GM19452 (cell line): ENCODE measurements around the gene TMPRSS6.

ENCODE experiments used
- ATAC-seq: cut with Tn5 transposase; IDR thresholded peaks from one replicate; pipeline ENCODE4 v1.9.1; 2021; ENCODE audit not compliant: unreplicated experiment

The TMPRSS6 gene

DNA sequence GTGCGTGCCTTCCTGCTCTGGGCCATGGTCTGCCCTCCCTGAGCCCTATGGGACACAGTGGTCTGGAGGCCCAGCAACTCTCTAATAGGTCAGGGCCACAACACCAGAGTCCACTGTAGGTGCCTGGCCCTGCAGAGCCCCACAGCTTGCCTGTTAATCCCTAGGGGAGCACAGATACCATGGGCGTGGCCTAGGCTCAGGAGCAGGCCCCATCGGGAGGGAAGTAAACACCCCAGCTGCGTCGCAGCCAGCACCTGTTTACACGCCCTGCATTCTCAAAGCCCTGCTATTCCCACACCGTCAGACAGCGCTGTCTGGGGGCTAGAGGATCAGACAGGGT is 55.5 kb downstream of the TMPRSS6 start:
- ATAC-seq: no peak

DNA sequence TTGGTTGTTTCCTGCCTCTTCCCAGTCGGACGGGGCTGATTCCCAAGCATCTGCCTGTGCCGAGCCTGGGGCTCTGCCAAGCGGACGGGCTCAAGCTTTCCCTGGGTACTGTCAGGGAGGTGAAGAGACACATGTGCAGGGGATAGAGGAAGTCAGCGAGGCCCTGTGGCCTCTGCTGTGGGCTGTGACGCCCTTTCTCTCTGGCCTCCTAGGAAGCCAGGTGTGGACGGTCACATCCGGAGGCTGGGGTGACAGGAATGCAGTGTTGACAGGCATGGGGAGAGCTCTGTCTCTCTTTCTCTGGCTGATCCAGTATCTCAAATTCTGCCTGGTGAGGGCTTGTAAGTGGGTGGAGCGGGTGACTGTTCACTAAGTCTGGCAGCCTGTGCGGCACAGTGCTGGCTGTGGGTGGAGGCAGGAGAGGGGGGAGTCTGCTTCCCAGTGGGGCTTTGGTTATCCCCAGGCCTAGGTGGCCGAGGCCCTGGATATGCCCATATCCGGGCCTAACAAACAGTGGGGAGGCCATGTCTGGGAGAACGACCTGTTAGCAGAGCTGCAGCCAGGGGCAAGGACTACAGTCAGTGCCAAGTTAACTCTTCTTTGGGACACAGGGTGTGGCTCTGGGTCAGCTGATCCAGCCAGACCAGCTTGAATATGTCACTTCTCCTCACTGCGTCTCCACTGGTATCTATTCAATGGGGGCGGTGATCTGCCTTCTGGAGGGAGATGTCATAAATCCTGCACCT is 56.0 kb downstream of the TMPRSS6 start:
- ATAC-seq: no peak

DNA sequence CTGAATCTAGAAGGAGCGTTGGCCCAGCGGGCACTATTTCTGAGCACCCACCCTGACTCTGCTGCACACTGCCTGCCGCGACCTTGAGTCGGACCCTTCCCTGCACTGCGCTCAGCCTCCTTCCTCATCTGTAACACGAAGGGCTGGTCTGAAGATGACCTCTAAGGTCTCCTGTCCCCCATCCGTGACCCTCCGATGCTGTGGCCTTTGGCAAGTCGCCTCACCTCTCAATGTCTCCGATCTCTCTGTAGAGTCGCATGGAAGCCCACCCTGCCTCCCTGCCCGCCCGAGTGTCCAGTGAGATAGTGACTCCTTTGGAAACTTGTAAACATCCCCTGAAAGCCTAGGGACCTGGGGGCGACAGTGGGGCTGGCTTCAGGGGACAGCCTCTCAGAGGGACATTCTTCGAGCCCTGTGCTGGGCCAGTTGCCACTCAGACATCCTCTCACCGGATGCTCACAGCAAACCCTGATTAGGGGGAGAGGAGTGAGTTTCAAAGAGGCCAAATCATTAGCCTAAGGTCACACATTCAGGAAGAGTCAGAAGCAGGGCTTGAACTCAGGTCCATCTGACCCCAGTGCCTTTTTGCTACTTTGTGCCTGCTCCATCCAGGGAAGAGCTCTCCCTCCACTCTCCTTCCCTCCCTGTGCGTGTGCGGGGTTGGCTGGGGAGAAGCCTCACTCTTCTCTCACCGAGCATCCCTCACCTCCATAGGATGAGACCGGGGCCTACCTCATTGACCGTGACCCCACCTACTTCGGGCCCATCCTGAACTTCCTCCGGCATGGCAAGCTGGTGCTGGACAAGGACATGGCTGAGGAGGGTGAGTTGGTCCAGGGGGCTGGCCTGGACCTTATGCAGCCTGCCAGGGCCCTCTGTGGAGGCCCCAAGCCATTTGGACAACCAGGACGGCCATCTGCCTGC is 56.9 kb downstream of the TMPRSS6 start:
- ATAC-seq: no peak

DNA sequence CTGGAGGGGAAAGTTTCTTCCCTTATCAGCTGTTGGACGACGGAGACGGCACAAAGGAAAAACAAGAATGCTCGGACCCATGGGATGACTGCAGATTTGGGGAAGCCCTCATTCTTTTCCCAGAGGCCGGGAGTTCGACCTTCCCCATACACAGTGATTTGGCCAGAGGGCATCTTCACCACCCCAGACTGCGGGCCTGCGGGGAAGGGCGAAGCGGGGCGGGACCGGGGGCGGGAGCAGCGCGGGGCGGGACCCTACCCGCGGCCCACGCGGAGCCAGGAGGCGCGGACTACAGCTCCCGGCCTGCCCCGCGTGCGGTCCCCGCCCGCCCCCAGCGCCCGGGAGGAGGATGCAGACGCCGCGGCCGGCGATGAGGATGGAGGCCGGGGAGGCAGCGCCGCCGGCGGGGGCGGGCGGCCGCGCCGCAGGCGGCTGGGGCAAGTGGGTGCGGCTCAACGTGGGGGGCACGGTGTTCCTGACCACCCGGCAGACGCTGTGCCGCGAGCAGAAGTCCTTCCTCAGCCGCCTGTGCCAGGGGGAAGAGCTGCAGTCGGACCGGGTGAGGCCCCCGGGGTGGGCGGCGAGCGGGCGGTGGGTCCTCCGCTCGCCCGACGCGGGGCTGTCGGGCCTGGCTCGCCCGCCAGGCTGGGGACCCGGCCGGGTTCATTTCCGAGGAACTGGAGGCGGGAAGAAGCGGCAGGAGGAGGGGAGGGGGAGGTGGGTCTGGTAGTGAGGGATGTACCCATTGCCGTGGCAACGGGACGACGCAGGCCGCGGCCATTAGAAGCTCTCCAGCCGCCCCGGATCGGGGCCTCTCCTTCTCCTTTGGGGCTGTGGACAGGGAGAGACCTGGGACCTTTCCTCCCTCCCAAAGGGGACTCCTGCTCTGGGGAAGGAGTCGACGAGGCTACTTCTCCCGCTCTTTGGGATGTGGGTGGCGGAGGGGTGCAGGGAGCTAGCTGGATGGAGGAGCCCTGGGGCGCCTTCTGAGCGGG is 57.8 kb downstream of the TMPRSS6 start, which contains the start of gene KCTD17:
Gene KCTD17, plus strand, starts transcription at position 352 of the 995 bp plus-strand sequence. Its CDS starts 19 bp downstream, at position 371.
- ATAC-seq: peak; percentile 69

DNA sequence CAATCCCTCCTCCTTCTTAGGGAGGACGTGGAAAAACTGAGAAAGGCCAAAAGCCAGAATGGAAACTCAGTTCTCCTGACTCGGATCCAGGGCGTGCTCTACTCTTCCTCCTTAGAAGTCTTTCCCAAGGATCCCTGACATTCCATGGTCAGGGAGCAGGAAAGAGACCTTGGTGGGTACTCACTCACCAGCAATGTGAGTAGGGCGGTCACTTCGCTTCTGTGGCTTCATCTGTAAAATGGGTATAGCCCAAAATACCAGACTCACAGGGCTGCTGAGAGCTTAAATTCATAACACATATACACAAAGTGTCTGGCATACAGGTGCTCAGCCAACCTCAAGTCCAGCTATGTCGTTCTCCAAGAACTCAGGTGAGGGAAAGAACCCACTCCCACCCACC is 58.6 kb downstream of the TMPRSS6 start:
- no peak for ATAC-seq

DNA sequence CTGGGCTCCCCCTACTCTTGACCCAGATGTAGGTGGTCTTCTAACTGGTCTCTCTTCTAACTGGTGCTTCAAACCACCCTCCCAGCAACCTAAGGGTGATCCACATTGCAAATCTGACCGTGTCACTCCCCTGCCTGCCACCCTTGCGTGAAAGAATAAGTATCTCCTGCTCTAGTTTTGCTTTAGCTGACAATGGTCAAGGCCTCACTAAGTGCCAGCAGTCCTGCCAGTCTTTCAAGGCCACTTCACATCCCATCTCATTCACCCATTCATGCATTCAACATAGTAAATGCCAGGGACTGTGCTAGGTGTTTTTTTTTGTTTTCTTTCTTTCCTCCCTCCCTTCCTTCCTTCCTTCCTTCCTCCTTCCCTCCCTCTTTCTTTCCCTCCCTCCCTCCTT is 60.3 kb downstream of the TMPRSS6 start:
- ATAC-seq: no peak

DNA sequence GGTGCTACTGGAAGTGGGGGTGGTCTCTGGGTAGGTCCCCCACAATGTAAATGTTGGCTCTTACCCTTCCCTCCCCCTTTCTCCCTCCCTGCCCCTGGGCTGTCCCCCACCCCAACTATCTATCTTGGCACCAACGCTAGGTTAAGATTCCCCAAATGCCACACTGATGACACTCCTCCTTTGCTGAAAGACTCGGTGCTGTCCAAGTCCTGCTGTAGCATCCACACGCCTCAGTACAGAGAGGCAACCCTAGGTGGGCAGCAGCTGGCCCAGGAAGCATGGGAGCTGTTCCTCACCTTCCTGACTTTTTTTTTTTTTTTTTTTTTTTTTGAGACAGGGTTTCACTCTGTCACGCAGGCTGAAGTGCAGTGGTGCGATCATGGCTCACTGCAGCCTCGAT is 61.4 kb downstream of the TMPRSS6 start:
- no peak for ATAC-seq

DNA sequence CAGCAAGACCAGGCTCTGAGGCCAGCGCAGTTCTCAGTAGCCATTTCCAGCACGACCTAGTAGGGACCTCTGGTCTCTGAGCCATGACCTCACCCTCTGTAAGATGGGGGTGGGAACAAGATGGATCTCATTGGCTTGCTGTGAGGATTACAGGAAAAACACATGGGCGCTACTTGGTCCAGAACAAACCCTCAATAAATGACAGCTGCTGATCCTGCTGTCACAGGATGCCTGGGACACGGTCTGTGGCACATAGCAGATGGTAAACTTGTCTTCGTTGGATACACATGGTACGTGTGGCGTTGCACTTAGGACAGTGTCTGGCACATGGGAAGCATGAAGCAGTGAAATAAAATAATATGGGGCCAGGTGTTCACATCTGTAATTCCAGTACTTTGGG is 62.5 kb downstream of the TMPRSS6 start:
- ATAC-seq: no peak

DNA sequence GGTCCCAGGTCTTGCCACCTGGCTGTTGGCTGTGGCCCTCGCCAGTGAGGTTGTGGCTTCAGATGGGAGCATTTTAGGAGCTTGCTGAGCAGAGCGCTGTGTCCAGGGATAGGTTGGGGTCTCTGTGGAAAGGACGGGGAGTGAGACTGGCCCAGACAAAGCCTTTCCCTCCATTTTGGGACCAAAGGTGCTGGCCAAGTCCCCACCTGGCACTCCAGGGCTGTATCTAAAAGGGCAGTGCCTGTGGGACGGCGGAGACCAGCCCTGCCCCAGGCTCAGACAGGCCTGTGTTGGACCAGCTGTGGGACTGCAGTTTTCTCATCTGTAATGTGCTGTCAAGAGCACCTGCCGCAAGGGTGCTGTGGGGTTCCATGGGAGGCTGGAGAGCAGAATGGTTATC is 62.9 kb downstream of the TMPRSS6 start:
- ATAC-seq: no peak

DNA sequence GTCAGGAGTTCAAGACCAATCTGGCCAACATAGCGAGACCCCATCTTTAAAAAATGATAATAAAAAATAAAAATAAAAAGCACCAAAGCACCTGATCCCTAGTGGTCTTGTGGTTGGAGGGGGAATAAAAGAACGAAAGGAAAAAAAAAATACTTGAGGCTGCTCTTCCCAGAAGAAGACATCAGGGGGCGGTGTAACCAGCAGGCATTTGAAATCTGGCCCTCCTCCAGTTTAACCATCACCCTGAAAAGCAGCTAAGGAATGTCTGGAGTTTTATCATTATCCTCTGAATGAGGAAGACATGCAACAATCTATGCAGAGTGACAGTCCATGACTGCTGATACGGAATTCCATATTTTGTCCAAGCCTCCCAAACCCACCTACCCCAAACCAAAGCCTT is 63.6 kb downstream of the TMPRSS6 start:
- ATAC-seq: no peak

DNA sequence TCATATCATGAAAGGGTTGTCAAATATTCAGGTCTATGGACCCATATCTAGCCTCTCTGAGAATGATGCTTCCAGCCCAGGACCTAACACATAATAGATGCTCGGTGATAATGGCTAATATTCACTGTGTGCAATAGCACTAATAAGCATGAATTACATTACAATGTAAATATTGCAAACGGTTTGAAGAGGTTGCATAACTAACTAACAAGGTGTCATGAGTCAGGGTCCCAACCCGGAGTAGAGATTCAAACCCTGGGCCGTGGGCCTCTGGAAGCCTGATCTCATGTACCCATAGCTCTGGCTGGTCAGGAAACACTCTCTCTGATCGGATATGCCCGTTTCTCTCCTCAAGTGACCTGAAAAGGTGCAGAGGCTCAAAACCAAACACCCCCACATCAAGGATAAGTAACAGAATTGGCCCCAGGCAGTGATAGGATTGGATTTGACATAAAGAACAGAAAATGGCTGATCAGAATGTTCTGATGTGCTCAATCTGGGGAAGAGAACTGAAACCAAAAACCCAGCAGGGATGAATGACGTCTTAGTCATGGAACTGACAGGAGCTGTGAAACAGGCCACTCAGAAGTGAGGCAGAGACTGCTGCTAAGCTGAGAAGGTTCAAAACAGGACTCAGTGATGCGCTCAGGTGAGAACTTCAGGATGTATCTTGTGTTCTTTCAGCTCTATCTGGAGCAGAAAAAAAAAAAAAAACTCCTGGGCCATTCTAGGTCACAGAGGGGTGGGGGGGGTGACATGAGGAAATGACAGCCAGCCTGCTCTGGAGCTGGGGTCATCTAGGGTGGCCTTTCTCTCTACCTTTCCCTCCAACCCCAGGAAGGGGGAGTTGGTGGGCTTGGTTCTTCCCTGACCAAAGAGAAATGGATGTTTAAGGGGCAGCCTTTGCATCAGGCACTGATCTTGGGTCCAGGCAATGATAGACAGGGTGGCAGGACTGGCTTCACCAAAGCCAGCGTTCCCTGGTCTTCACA is 64.6 kb downstream of the TMPRSS6 start:
- ATAC-seq: no peak

DNA sequence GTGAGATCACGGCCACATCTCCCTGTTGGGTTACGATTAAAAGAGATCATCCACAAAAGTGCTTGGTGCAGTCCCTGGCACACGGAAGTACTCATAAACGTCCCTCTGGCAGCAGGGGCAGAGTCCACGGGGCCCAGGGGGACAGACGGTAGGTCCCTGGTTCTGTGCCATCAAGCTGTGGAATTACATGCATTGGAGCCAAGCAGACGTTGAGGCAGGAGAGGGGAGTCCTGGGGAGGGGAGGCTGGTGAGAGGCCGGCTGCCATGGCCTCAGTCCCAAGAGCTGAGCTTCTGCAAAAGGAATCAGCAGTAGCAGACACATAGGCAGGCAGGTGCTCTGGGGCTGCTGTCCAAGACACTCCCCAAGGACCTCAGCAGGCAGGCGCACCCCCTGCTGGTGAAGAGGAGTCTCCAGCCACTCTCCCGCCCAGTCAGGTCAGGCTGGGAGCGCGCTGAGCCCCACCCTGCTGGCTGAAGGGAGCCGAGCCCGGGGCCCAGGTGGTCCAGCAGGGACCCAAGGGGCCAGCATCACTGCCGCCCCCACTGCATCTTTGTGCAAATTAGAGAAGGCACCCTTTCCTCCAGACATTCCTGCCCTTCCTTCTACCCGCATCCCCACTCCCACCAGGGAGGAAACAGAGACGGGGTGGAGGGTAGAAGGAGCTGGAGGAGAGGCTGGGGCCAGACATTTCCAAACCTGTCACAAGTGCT is 65.5 kb downstream of the TMPRSS6 start:
- ATAC-seq: no peak

DNA sequence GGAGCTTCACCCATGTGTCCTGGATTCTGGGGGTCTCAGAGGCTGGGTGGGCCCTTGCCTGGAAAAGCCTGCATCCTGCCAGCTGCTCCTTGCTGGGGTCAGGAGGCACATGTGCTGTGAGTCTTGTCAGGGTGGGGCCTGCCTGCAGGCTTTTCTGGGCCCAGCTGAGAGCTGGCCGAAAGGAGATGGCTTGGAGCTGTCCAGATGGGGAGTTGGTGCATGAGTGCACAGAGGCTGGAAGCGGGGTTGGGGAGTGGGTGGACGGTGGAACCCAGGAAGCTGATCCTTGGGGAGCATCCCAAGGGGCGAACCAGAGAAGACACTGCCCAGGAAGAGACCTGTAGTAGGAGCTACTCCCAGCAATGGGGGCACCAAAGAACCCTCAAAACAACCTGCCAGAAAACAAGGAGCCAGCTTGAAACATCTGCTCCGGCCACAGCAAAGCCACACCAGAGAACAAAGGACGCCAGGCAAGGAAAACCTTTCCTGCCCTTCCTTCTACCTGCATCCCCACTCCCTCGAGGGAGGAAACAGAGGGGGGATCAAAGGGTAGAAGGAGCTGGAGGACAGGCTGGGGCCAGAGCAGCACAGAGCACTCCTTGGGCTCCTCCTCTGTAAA is 66.2 kb downstream of the TMPRSS6 start:
- no peak for ATAC-seq

DNA sequence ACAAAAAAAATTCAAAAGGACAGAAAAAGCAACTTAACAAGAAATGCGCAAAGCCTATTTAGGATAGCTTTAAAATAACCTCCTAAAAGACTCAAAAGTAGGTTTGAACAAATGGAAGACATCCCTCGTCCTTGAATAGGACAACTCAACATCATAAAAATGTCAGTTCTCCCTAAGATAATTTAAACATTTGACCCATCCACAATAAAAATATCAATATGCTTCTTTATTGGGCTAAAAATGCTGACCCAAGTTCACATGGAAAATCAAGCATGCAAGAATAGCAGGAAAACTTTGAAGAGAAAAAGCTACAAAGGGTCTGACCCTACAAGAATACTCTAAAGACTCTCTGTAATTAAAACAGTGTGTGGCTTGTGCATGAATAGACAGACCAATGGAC is 70.0 kb downstream of the TMPRSS6 start:
- ATAC-seq: no peak

DNA sequence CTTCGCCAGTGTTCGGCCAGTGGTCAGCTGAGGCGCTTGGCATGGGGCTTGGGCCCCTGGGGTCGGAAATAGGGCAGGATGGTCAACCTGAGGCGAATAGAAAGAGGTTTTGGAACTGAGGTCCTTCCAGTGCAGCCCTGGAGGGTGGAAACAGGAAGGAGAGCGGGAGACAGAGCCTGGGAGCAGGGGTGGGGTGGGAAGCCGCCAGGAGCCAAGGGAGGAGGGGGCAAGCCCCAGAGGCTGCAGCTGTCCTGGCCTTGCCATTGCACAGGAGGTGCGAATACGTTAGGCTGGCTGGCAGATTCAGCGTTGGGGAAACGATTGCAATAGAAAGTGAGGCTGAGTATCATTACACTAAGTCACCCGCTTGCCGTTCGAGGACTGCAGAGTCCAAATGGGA is 71.8 kb downstream of the TMPRSS6 start:
- ATAC-seq: no peak

DNA sequence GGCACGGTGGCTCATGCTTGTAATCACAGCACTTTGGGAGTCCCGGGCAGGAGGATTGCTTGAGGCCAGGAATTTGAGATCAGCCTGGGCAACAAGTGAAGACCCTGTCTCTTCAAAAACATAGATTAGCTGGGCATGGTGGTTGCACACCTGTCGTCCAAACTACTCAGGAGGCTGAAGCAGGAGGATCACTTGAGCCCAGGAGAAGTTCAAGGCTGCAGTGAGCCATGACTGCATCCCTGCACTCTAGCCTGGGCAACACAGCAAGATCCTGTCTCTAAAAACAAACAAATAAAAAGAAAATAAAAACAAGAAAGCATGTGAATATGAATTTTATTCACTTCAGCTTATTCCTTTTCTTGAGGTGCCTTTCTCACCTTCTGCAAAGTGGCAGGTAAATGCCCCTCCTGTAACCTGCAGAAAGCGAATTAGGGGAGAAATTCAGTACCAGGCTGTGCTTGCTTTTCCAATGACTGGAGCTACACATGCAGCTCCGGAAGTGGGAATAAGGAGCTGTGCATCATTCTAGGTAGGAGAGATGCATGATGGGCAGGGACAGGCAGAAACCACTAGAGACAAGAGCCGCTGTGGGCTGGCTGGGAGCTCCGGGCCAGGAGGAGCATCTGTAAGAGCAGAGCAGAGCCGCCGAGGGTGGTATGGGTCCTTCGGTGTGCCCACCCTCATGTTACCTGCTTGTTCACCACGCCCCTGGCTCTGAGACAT is 72.7 kb downstream of the TMPRSS6 start:
- ATAC-seq: no peak

DNA sequence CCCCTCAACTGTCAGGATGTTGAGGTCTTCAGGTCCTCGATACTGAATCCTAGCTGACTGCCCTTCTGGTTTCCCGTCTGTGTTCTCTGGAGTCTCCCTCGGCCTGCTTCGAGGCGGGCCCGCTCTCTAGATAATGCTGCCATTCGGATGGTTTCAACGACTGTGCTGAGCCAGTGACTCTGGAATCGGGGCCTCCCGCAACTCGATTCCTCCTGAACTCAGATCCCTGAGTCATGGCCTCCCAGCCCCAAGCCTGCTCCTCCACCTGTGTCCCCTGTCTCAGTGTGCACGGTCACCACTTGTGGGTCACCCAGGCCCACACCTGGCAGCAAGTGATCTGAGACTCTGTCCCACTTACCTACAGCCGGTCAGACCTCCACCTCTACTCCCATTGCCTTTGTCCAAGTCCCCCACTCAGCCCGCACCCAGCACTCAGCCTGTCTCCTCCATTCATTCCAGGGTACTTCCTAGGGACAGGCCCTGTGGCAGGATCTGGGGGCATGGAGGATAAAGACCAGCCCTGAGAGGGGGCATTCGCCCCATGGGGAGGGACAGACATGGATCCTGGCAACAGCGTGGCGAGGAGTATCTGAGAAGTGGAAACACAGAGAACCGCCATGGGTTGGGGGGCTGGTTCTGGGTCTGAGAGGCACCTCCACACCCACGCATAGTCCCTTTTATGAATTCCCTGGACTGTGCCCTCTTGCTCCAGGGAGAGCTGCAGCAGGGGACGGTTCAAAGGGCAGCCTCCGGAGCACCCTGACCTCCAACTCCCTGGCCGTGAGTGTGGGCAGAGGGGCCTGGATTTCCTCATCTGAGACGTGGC is 75.7 kb downstream of the TMPRSS6 start:
- no peak for ATAC-seq
